Thoracic aorta (tissue), 2 donors: ENCODE measurements around the gene DOHH. TPM values are rescaled to one million over a fixed set of nuclear protein-coding genes. Genes with fewer than 3 reads are reported as not detected.

Experiments used
- ATAC-seq: fragments of 150-250 bp; one replicate; pipeline ENCODE4 v1.8.0; 2017; ENCODE audit warnings: low read depth; ENCODE audit not compliant: insufficient number of reproducible peaks, low FRiP score
- DNase-seq: peaks from one replicate; pipeline ENCODE4 v3.0.0-alpha.2; 2020; ENCODE audit warnings: low spot score
- H3K27ac ChIP-seq, 2 donors: fragments of 200-600 bp; sonication (generic); 1 replicate in 1 of 2; 2 replicates in 1 of 2; pipeline ENCODE4 v1.5.1; 2016; ENCODE audit warnings: mild to moderate bottlenecking in 2 of 2, moderate library complexity in 2 of 2
- H3K27me3 ChIP-seq: fragments of 200-600 bp; sonication (generic); replicated peaks from 2 replicates; pipeline ENCODE4 v1.6.0; 2016; ENCODE audit warnings: mild to moderate bottlenecking; ENCODE audit not compliant: insufficient read depth
- H3K36me3 ChIP-seq: fragments of 200-600 bp; sonication (generic); one replicate; pipeline ENCODE4 v1.5.1; 2016
- H3K4me1 ChIP-seq, 2 donors: fragments of 200-600 bp; sonication (generic); 1 replicate in 1 of 2; 2 replicates in 1 of 2; pipeline versions ENCODE4 v1.5.1 to v1.6.0; 2016; ENCODE audit warnings: low read depth in 2 of 2, mild to moderate bottlenecking in 1 of 2; ENCODE audit not compliant: control insufficient read depth in 1 of 2
- H3K4me3 ChIP-seq: fragments of 200-600 bp; sonication (generic); 2 replicates; pipeline ENCODE4 v1.5.1; 2016; ENCODE audit warnings: mild to moderate bottlenecking
- H3K9me3 ChIP-seq: fragments of 200-600 bp; sonication (generic); 2 replicates; pipeline ENCODE4 v1.5.1; 2016
- CTCF ChIP-seq: fragments of 200-600 bp; sonication (generic); IDR thresholded peaks from one replicate; pipeline ENCODE4 v1.5.1; 2019; ENCODE audit warnings: antibody characterized with exemption
- total RNA-seq, 2 donors: library from RNA; depleted of rRNA; stranded (reverse); fragments of >200 nt; gene quantifications; one replicate each; pipeline versions ENCODE4 v1.1.0 to v1.2.3, GENCODE V29; 2016

The DOHH gene
- total RNA-seq, 2 donors from 2014 or later = 22.0 to 24.2 TPM

GRCh38 chr19:3444695-3445234 lies 55.7 kb downstream of the DOHH start:
- Histone ChIP-seq H3K27ac (no peak overlapping the region), H3K36me3 (peaks cover 56% of the 10 kb centered on the region), H3K4me3 (no peak overlapping the region), H3K27me3 (no peaks in the 10 kb centered on the region), H3K4me1 (peaks cover 6 to 43% of the 10 kb centered on the region in 2 donors), H3K9me3 (no peaks in the 10 kb centered on the region)
- no peak for DNase-seq
- no peak for TF ChIP-seq CTCF
- no peak for ATAC-seq

GRCh38 chr19:3443840-3444694 lies 56.4 kb downstream of the DOHH start:
- peak overlapping the region in 1 of 2 donors; percentile 47 for H3K27ac ChIP-seq
- DNase-seq = no peak
- peaks cover 50% of the 10 kb centered on the region for H3K36me3 ChIP-seq

GRCh38 chr19:3442487-3443071 lies 57.9 kb downstream of the DOHH start:
- H3K4me1 ChIP-seq = peaks cover 6 to 43% of the 10 kb centered on the region in 2 donors
- no peak for TF ChIP-seq CTCF
- H3K9me3 ChIP-seq = no peaks in the 10 kb centered on the region
- DNase-seq (no peak), ATAC-seq (no peak)
- H3K27me3 ChIP-seq = no peaks in the 10 kb centered on the region
- no peak overlapping the region for H3K4me3 ChIP-seq
- peak overlapping the region in 1 of 2 donors; percentile 26 for H3K27ac ChIP-seq
- peaks cover 55% of the 10 kb centered on the region for H3K36me3 ChIP-seq

More at GRCh38 chr19:3443840-3444694, 56.4 kb downstream of the DOHH start:
- no peaks in the 10 kb centered on the region for H3K27me3 ChIP-seq
- ATAC-seq = no peak
- TF ChIP-seq CTCF = no peak
- peaks cover 6 to 43% of the 10 kb centered on the region in 2 donors for H3K4me1 ChIP-seq
- no peaks in the 10 kb centered on the region for H3K9me3 ChIP-seq
- no peak overlapping the region for H3K4me3 ChIP-seq

GRCh38 chr19:3441986-3442329 lies 58.5 kb downstream of the DOHH start:
- peaks cover 6 to 43% of the 10 kb centered on the region in 2 donors for H3K4me1 ChIP-seq
- peak overlapping the region; percentile 44 to 54 for H3K27ac ChIP-seq
- ATAC-seq (no peak), DNase-seq (no peak)
- H3K9me3 ChIP-seq = no peaks in the 10 kb centered on the region
- no peaks in the 10 kb centered on the region for H3K27me3 ChIP-seq
- no peak for TF ChIP-seq CTCF
- H3K36me3 ChIP-seq = peaks cover 54% of the 10 kb centered on the region
- no peak overlapping the region for H3K4me3 ChIP-seq
